GM19372 (cell line): ENCODE measurements around the gene SKA1.
A peak's percentile ranks its signal among the peaks of the same experiment; 100 is the strongest.

Experiments used
- ATAC-seq: cut with Tn5 transposase; IDR thresholded peaks from one replicate; pipeline ENCODE4 v1.9.1; 2021; ENCODE audit warnings: mild to moderate bottlenecking, low read depth, moderate library complexity; ENCODE audit not compliant: unreplicated experiment

The SKA1 gene, protein sequence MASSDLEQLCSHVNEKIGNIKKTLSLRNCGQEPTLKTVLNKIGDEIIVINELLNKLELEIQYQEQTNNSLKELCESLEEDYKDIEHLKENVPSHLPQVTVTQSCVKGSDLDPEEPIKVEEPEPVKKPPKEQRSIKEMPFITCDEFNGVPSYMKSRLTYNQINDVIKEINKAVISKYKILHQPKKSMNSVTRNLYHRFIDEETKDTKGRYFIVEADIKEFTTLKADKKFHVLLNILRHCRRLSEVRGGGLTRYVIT

GRCh38 chr18:50374753-50375391, at the start of gene SKA1:
TSS of gene SKA1 (plus strand) at chr18:50375046. CDS start at chr18:50375831, 785 bp downstream.
- ATAC-seq: peak; percentile 92

DNA sequence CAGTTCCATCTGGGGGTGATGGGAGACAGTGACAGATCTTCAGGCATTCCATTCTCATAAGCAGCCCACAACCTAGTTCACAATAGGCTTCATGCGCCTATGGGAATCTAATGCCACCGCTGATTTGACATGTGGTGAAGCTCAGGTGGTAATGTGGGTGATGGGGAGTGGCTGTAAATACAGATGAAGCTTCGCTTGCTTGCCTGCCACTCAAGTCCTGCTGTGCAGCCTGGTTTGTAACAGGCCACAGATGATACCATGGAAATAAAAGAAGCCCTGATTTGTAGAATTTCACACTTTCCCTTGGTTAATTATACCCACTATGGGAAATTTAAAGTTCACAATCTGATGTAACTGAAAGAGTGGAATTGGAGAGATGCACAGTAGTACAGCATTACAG, 46.9 kb upstream of the SKA1 start:
- ATAC-seq: no peak

DNA sequence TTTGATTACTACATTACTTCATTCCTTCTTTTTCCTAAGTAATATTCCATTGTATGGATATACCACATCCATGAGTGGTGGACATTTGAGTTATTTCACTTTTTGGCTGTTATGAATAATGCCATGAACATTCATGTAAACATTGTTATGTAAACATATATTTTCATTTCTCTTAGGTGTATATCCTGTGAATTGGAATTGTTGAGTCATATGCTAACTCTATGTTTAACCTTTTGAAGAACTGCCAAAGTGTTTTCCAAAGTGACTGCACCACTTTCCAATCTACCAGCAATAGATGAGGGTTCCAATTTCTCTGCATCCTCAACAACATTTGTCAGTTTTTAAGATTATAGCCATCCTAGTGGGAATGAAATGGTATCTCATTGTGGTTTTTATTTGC, 44.7 kb upstream of the SKA1 start:
- no peak for ATAC-seq

GRCh38 chr18:50331691-50332090, 43.2 kb upstream of the SKA1 start:
- no peak for ATAC-seq

DNA sequence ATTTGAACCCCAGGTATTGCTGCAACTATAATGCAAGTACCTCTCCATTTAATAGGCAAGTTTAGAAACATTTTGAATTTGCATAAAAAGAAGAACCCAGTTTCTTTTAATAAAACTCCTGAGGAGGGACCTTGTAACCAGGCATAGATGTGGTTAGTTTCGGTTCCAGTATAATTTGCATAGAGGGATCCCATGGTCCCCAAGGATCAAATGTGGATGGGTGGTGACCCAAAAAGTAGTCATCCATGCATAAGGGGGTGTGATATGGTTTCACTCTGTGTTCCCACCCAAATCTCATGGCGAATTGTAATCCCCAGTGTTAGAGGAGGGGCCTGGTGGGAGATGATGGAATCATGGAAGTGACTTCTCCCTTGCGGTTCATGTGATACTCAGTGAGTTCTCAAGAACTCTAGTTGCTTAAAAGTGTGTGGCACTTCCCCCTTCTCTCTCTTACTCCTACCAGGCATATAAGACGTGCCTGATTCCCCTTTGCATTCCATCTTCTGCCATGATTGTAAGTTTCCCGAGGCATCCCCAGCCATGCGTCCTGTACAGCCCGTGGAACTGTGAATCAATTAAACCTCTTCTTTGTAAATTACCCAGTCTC, 40.2 kb upstream of the SKA1 start:
- no peak for ATAC-seq

DNA sequence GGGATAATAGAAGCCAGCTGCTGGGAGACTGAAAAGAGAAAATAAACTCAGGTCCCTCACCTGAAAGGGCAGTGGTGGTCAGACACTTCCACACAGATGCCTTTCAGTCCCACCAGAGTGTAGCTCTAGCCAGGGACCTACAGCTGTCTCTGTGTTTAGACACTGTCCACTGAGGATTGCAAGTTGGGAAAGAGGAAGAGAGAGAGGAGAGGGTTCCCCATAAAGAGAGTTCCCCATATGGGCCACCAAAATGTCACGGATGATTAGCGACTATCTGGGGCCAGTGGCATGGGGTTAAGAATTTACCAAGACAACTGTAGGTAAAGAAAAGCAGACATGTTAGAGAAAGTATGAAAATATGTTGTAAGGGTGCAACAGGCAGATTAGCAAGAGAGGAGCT, 36.7 kb upstream of the SKA1 start:
- ATAC-seq: no peak

DNA sequence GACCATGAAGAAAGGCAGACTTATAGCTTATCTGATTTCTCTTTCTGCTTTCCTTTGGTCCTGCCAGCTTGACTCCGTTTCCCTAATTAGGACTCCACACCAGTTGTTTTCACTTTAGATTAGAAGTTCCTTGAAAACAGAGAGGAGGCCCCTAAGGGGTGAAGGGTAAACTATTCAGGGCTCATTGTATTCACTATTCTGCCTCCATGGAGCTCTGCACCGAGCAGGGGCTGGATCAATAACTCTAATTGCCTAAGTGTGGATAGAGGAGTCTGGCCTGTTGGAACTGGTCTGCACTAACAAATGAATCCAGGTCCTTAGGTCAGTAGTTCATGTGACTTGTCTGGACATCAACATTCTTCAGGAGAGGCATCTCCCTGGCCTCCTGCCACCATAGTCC, 36.1 kb upstream of the SKA1 start:
- no peak for ATAC-seq

- ATAC-seq: no peak
Measured at GRCh38 chr18:50340078-50340477, 34.8 kb upstream of the SKA1 start.

DNA sequence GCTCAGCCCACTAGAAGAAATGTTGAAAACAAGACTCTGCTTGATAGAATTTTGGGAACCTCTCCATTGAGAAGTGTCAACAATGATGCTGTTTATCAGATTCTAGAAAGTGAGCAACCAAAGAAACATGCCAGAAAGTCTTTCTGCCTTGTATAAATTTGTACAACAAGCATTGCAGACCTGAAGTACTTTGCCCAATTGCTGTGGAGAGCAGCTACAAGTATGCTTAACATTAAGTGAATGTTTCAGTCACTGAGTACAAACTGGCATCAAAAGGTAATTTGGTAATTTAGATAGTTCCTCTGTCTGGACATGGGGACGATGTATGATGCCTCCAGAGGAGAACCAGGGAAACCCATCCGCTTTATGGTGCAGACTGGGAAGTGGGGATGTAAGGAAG, 33.4 kb upstream of the SKA1 start:
- no peak for ATAC-seq

GRCh38 chr18:50350699-50351098, 24.1 kb upstream of the SKA1 start:
- no peak for ATAC-seq

DNA sequence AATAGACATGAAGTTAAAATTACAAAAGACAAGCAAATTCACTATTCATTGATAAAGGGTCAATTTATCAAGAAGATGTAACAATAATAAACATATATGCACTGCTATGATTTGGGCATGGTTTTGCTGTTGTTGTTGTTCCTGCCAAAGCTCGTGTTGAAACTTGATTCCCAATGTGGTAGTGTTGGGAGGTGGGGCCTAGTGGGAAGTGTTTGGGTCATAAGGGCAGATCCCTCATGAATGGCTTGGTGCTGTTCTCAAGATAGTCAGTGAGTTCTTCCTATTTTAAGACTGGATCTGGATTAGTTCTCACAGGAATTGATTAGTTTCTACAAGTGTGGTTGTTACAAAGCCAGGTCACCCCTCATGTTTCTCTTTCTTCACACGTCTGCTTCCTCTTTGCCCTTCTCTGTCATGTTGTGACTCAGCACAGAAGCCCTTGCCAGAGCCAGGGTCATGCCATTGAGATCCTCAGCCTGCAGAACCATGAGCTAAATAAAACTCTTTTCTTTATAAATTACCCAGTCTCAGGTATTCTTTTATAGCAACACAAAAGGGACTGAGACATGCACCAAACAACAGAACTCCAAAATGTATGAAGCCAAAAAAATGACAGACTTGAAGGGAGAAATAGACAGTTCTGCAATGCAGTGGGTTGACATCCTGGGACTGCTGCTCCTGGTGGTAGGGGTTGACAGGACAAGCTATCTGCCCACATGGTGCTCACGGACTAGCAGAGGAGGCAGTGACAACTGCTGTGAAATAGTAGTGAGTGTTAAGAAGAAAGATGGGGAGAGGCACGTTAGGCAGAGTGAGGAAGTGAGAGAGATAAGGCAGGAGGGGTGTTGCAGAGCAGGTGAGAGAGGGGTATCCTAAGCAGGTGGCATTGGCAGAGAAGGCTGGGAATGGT, 18.6 kb upstream of the SKA1 start:
- peak; percentile 64 for ATAC-seq

DNA sequence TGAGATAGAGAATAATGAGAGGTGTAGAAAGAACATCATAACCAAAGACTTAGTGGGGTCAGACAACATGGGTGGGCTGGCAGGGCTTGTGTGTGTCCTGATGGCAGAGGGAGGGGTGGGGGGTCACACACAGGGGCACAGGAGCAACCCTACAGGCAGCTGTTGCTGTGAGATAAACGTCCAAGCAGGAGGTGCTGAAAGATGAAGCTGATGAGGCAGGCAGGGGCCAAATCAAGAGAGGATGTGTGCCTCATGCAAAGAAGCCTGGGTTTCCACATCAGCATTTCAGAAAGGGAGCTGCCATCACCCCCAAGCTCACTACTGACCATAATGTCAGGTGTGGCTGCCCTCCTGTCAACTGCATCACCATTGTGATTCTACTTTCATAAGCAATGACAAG, 16.0 kb upstream of the SKA1 start:
- ATAC-seq: no peak

DNA sequence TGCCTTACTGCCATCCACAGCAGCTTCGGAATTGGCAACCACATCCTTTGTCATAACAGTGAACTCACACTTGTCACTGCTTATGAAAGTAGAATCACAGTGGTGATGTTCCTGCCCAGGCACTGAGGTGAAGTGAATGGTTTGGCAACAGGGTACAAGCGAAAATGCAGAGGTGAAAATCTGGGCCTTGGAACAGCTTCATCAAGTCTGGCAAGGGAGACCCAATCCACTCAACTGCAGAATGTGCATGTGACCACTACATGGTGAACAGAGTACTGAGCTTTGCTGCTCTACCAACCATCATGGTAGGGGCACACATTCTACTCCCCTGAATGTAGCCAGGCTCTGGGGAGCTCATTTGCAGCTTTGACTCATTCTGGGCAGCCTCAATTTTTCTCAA, 15.0 kb upstream of the SKA1 start:
- ATAC-seq: no peak

- ATAC-seq: no peak
Measured at GRCh38 chr18:50360611-50361010, 14.2 kb upstream of the SKA1 start.

DNA sequence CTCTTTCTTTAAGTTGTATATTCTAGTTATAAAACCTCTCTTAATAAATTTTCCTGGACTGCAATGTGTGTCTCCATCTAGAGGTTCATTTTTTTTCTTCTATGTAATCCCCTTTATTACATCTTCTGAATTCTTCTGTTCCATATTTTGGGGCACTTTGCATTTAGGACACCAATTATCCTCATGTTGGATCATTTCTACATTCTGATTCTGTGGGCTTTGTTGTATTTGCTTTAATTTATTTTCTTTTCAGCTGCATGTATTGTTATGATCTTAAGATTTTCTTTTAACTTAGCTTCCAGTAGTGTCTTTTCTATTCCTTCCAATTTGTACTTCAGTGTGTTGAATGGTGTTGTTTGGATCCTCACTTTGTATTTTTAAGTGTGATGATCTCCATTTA, 5.2 kb upstream of the SKA1 start:
- ATAC-seq: no peak

GRCh38 chr18:50372743-50373142, 2.1 kb upstream of the SKA1 start:
- ATAC-seq: no peak

- no peak for ATAC-seq
Measured at GRCh38 chr18:50373561-50374219, 1.2 kb upstream of the SKA1 start.

DNA sequence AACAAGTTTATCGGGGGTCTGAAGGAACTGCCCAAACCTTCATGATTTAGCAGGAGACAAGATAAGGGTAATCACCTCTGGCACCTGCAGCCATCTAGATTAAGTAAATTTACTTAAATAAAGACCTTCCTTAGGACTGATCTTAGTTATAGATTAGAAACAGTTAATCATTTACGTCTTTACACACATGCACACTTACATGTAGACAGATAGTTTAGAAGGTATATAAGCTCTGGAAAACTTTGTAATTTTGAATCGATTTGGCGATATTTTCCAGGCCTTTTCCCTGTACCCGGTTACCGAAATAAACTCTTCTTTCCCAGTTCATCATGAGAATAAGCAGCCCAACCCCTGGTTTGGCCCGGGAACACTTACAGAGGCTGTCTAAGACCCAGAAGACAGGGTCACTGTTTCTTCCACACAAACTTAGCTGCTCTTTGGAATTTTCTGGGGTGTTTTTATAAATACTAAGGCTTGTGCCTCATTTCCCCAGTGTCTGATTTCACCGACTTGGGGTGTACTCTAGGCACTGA, 560 bp upstream of the SKA1 start:
- ATAC-seq: no peak

DNA sequence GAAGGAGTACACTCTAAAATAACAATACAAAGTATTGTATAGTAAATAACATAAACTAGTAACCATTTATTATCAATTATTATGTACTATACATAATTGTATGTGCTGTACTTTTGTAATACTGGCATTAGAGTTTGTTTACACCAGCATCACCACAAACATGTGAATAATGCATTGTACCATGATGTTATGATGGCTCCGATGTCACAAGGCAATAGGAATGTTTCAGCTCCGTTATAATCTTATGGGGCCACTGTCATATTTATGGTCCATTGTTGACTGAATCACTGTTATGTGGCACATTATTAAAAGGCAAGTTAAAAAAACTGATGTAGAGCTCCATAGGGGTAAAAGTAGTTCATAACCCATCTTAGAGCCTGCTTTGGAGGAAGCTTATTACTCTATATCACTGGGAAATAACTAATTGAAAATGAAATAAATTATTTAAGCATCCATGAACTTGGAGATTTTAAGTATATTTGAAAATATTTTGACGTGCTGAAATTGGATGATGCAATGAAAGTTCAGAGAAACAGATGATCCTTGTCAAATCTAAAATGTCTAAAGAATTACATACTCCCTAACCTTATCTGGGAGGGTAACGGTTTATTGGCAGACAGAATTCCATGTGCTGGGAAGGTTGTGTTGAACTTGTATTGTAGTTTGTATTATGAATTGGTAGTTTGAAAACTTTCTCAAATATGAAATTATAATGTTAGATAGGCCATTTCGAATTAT, 2.4 kb downstream of the SKA1 start:
- no peak for ATAC-seq

GRCh38 chr18:50388988-50389387, 14.1 kb downstream of the SKA1 start:
- no peak for ATAC-seq
